NCI-H1436 (cell line): ENCODE results near the gene BMAL1.

ENCODE experiments used
- DNase-seq: peaks from one replicate; lab custom pipeline; 2025; lab: John Stamatoyannopoulos, UW

BMAL1 gene

GRCh38 chr11:13261591-13262061 is 16.0 kb upstream of the BMAL1 start:
- DNase-seq = no peak

- no peak for DNase-seq
Measured at GRCh38 chr11:13262096-13262495, 15.5 kb upstream of the BMAL1 start.

GRCh38 chr11:13268791-13269190 is 8.8 kb upstream of the BMAL1 start:
- no peak for DNase-seq

- no peak for DNase-seq
Measured at GRCh38 chr11:13269775-13270174, 7.8 kb upstream of the BMAL1 start.

DNA sequence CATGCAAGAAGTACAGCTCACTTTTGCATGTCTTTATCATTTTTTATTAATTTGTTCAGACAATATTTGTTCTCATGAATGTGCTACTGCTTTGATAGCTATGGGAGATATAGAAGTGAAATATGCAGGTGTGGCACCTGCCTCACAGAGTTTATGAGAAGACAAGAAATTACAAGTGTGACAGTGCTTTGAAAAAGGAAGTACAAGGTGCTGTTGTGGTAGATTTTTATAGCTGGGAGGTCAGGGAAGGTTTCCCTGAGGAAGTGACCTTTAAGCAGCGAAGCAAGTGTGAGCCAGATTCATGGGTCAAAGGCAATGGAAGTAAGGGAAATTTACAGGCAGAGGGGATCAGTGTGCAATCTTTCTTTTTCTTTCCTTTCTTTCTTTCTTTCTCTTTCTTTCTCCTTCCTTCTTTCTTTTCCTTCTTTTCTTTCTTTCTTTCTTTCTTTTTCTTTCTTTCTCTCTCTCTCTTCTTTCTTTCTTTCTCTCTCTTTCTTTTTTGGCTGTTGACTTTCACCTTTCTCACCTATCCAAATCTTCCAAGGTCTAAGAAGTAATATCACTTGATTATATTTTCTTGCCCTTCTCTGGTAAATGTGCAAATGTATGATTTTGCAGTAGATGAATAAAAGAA is 6.4 kb upstream of the BMAL1 start:
- no peak for DNase-seq

DNA sequence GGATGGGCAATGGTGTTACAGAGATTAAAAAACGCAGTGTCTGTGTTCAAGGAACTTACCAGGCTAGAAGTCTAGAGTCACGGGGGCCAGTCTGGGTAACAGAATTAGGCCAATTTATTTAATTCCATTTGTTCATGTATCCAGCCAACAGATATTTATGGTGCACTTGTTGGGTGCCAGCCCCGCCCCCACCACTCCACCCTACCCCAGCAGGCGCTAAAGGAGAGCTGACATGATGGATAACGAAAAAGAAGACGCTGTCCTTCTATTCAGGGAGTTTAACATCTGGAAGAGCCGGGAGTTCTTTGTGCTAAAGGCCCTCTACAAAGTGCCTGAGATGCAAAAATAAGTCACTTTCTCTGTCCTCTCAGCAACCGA is 1.1 kb upstream of the BMAL1 start:
- DNase-seq = no peak

- DNase-seq = peak; percentile 96
Measured at GRCh38 chr11:13276832-13277767, 490 bp upstream of the BMAL1 start.

GRCh38 chr11:13278609-13279486 is 1.3 kb downstream of the BMAL1 start:
- no peak for DNase-seq

GRCh38 chr11:13279487-13279834 is 1.9 kb downstream of the BMAL1 start:
- DNase-seq = no peak

DNA sequence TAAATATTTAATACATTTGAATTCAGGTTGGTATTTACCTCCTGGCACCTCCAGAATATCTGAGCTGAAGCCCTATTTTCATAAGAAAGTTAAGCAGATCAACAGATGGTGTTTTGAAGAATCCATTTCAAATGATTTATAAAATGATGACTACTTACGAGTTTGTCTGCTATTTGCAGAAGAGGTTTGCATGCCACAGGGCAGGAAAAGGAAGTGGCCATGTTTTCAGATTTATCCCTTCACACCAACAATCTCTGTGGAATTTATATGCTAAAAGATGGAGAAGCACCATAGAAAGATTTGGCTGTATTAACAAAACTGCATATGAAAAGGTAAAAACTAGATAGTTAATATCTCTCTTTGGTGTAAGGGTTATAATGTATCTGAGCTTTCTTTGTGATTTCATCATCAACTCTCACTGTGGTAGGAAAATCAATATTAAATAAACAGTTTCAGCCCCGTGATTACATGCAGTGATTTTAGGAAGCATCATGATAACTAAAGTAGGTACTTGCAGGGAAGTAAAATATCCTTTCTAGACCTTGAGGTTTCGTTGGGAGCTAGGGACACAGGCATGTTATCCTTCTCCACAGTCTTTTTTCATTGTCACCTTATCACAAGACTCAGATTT is 2.6 kb downstream of the BMAL1 start:
- no peak for DNase-seq

DNA sequence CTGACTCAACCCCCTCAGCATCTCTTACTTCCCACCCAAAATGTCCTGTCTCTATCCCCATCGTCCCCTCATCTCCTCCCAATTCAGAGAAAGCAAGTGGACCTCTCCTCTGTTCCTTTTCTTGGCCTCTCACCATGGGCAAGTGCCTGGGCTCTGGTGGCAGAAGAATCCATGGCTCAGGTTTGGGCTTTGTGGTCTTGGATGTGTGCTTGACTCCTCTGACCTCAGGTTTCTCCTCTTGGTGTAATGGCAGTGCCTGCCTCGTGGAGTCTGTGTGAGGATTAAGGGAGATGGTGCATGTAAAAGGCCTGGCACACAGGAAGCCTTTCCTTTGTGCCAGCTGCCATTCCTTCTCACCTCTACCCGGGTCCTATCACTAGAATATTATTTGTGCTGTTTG is 3.2 kb downstream of the BMAL1 start:
- no peak for DNase-seq

- DNase-seq = no peak
Measured at GRCh38 chr11:13283636-13284035, 6.0 kb downstream of the BMAL1 start.

DNA sequence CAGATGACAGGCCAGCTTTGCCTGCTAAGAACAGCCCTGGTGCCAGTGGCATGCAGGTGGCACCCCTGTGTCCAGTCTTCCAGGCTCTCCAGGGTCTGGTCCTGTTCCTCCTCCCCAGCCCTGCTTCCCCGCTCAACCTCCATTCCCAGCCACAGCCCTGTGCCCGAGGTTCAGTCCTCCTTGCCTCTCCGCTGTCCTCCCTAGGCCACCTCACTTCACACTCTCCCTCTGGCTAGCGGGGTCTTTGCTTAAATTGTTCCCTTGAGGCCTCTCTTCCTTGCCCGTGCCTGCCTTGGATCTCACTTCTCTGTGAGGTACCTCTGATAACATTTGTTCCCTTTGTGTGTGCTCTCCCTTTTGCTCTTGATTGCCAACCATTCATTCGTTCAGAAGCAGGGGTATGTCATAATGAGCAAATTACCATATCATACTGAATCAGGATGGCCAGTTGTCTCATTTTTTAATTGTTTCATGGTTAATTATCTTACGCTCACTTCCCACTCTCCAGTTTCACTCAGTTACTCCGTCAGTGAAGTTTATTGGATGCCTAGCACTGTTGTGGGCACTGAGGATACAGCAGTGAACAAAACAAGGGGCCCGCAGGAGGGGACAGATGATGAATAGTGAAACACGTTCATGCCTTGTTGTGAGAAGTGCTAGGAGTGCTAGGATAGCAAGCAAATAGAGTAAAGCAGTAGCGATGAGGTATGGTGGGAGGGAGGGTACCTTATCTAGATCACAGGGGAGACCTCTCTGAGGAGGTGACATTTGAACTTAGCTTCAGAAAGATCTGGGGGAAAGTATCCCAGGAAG is 7.4 kb downstream of the BMAL1 start:
- no peak for DNase-seq

GRCh38 chr11:13286279-13286821 is 8.8 kb downstream of the BMAL1 start:
- DNase-seq = no peak

DNA sequence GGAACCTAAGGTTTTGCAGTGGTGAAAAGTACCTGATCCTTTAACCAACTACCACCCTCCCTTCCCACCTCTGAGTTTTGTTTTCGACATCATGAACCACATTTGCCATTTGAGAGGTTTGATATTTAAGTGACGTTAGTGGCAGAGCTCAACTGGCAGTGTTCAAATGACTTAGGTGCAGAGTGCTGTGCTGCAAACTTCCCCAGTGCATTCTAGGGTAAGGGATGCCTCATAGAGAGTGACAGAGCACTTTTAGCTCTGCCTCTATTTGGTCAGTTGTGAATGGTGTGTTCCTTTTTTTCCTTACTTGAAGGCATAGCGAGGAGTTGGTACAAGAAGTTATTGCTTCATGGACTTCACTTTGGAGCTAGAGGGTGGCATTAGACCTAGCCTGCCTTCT is 9.4 kb downstream of the BMAL1 start:
- no peak for DNase-seq

- no peak for DNase-seq
Measured at GRCh38 chr11:13287681-13288080, 10.1 kb downstream of the BMAL1 start.

DNA sequence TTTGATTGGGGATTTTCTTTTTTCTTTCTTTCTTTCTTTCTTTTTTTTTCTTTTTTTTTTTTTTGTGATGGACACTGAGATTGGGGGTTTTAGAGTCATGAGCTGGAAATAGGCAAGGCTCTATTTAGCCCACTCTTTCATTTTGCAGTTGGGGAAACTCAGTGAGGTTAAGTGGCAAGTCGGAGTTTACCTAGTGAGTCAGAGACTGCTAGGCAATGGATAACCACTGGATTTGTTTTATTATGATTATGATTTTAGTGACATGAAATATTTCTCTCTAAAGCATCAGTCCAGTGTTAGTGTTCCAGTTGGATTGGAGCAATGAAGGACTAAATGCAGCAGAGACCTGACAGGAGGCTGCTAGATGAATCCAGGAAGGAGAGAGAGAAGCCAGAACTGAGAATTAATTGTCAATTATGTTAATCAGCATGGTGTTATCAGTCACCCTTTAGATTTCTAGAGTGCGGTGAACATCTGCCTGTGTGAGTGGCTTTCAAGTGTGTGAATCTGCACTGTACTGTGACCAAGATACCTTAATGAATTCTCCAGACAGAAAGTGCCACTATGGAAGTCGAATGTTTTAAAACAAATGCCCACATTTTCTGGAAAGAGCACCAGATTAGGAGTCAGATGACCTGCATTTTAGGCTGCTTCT is 10.9 kb downstream of the BMAL1 start:
- no peak for DNase-seq

GRCh38 chr11:13289081-13289480 is 11.5 kb downstream of the BMAL1 start:
- DNase-seq = no peak

DNA sequence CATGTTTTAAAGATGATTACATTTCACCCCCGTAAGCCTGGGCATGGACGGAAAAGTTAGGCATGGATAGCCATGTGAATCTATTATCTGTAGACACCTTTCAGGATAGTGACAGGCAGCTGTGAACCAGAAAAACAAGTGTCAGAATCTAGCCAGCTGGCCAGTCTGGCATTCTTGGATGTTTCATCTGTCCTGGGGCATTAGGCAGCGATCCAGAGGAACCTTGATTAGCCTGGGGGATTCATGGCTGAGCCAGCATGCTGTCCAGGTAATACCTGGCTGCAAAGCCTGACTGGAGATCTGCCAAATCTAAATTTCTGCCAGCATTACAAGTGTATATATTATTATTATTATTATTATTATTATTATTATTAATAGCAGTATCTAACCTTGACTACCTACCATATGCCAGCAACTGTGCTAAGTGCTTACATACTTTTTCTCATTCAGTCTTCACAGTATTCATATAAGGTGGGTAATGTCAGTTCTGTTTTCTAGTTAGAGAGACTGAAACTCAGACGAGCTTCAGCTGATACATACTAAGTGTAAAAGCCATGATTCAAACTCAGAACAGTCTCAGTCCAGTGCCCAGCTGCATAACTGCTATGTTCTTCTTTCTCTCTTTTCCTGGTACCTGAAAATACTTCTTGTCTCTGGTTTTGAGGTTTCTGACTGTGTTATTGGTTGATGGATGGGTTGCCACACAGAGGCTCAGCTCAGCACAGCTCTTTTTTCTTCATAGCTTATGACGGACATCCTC is 12.8 kb downstream of the BMAL1 start:
- DNase-seq = no peak

DNA sequence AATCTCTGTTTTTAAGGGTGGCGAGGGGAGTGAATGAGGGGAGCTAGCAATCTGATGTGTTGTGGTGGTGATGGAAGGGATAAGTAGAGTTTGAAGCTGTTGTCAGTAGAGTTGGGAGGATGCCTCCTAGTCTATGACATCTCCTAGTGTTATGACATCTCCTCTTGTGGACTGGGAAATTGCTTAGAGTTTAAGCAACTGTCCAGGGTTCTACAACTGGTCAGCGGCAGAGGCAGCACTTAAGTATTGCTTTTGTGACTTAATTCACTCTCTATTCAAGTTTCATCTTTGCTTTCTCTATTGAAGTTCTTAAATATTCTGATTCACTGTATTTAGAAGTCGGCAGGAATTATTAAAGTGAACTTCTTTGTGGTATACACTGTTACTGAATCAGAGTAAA is 13.8 kb downstream of the BMAL1 start:
- DNase-seq = no peak
